Tibial nerve (tissue), 4 donors: ENCODE measurements around the gene MMEL1. TPM values are rescaled to one million over a fixed set of nuclear protein-coding genes. Genes with fewer than 3 reads are reported as not detected.

Experiments used
- DNase-seq, 2 donors: peaks; one replicate each; pipeline ENCODE4 v3.0.0-alpha.2; 2019; ENCODE audit warnings: low spot score in 2 of 2
- H3K27ac ChIP-seq, 4 donors: fragments of 200-600 bp; sonication (generic) in 3 of 4; one replicate each; pipeline ENCODE4 v1.5.1; 2017 to 2019; ENCODE audit warnings: mild to moderate bottlenecking in 1 of 4
- H3K27me3 ChIP-seq, 2 donors: fragments of 200-600 bp; sonication (generic) in 1 of 2; one replicate each; pipeline versions ENCODE4 v1.5.1 to v1.6.0; 2017 to 2019
- H3K36me3 ChIP-seq, 3 donors: fragments of 200-600 bp; sonication (generic); one replicate each; pipeline ENCODE4 v1.5.1; 2018 to 2019
- H3K4me1 ChIP-seq, 4 donors: fragments of 200-600 bp; sonication (generic) in 3 of 4; one replicate each; pipeline ENCODE4 v1.5.1; 2017 to 2019
- H3K4me3 ChIP-seq, 4 donors: fragments of 200-600 bp; sonication (generic) in 3 of 4; one replicate each; pipeline ENCODE4 v1.5.1; 2017 to 2019; ENCODE audit warnings: mild to moderate bottlenecking in 1 of 4, moderate library complexity in 1 of 4
- H3K9me3 ChIP-seq, 4 donors: fragments of 200-600 bp; sonication (generic) in 3 of 4; one replicate each; pipeline ENCODE4 v1.5.1; 2017 to 2019
- EP300 ChIP-seq, 2 donors: sonication (generic); formaldehyde crosslinking; IDR thresholded peaks; one replicate each; pipeline ENCODE4 v1.6.1; 2017; ENCODE audit warnings: antibody characterized with exemption in 2 of 2, mild to moderate bottlenecking in 1 of 2
- POLR2A ChIP-seq, 2 donors: fragments of 450-650 bp; IDR thresholded peaks; one replicate each; pipeline ENCODE4 v1.6.1; 2017; ENCODE audit warnings: antibody characterized with exemption in 2 of 2, mild to moderate bottlenecking in 2 of 2, moderate library complexity in 2 of 2
- WGBS, 2 donors: methylation state at CpG; one replicate each; pipeline ENCODE4 v1.1.5; 2018; 5-methylcytosine and 5-hydroxymethylcytosine counted together
- total RNA-seq, 4 donors: library from RNA; depleted of rRNA; stranded (reverse); fragments of >200 nt; gene quantifications; one replicate each; pipeline ENCODE4 v1.1.0, GENCODE V29; 2016
- TF ChIP-seq, protein P1 (sequence below), 5 experiments: fragments of 200-600 bp in 3 of 5; fragments of 450-650 bp in 2 of 5; sonication (generic) in 3 of 5; IDR thresholded peaks; one replicate each; pipeline ENCODE4 v1.5.1; 2016 to 2019; ENCODE audit warnings: antibody characterized with exemption in 5 of 5, mild to moderate bottlenecking in 3 of 5, moderate library complexity in 2 of 5

Gene MMEL1
- total RNA-seq, 4 donors from 2014 or later = 0.21 to 2.2 TPM; not detected in 2

DNA sequence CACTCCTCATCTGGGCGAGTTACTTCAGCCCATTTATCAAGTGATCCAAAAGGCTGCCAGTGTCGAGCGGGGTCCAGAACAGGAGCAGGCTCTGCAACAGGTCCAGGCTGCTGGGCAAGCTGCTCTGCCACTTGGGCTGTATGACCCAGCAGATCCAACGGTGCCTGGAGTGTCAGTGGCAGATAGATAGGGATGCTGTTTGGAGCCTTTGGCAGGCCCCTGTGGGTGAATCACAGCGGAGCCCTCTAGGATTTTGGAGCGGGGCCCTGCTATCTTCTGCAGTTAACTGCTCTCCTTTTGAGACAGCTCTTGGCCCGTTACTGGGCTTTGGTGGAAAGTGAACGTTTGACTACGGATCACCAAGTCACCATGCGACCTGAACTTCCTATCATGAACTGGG is 7.5 kb downstream of the MMEL1 start:
- no peak for TF ChIP-seq EP300 (IDR thresholded peaks at IDR 0.05)
- TF ChIP-seq, protein P1, sequence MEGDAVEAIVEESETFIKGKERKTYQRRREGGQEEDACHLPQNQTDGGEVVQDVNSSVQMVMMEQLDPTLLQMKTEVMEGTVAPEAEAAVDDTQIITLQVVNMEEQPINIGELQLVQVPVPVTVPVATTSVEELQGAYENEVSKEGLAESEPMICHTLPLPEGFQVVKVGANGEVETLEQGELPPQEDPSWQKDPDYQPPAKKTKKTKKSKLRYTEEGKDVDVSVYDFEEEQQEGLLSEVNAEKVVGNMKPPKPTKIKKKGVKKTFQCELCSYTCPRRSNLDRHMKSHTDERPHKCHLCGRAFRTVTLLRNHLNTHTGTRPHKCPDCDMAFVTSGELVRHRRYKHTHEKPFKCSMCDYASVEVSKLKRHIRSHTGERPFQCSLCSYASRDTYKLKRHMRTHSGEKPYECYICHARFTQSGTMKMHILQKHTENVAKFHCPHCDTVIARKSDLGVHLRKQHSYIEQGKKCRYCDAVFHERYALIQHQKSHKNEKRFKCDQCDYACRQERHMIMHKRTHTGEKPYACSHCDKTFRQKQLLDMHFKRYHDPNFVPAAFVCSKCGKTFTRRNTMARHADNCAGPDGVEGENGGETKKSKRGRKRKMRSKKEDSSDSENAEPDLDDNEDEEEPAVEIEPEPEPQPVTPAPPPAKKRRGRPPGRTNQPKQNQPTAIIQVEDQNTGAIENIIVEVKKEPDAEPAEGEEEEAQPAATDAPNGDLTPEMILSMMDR (IDR thresholded peaks at IDR 0.05) = no peak
- no peak for TF ChIP-seq POLR2A (IDR thresholded peaks at IDR 0.05)
- DNase-seq = no peak
- WGBS, 2 donors = 82 to 85% methylated on average over 10 of the region's 10 CpGs
- no peaks in the 10 kb centered on the region for H3K36me3 ChIP-seq
- no peak overlapping the region for H3K4me3 ChIP-seq
- H3K4me1 ChIP-seq = peaks cover 0 to 13% (median 0%) of the 10 kb centered on the region in 4 donors
- H3K9me3 ChIP-seq = no peaks in the 10 kb centered on the region
- no peak overlapping the region for H3K27ac ChIP-seq
- H3K27me3 ChIP-seq = peaks cover 0 to 81% of the 10 kb centered on the region in 2 donors

GRCh38 chr1:2624735-2625300 is 8.0 kb downstream of the MMEL1 start:
- Histone ChIP-seq H3K27me3 (peaks cover 0 to 78% of the 10 kb centered on the region in 2 donors), H3K36me3 (no peaks in the 10 kb centered on the region), H3K27ac (no peak overlapping the region), H3K9me3 (peaks cover 0 to 3% (median 0%) of the 10 kb centered on the region in 4 donors), H3K4me1 (peaks cover 0 to 13% (median 0%) of the 10 kb centered on the region in 4 donors), H3K4me3 (no peak overlapping the region)
- TF ChIP-seq POLR2A (IDR thresholded peaks at IDR 0.05) (no peak), EP300 (IDR thresholded peaks at IDR 0.05) (no peak)
- TF ChIP-seq, protein P1 (IDR thresholded peaks at IDR 0.05) = no peak
- DNase-seq = no peak
- WGBS, 2 donors = 79 to 81% methylated on average over 13 of the region's 13 CpGs

- peaks cover 0 to 7% (median 0%) of the 10 kb centered on the region in 4 donors for H3K4me1 ChIP-seq
- TF ChIP-seq POLR2A (IDR thresholded peaks at IDR 0.05) (no peak), EP300 (IDR thresholded peaks at IDR 0.05) (no peak)
- TF ChIP-seq, protein P1 (IDR thresholded peaks at IDR 0.05) = no peak
- 80 to 82% methylated on average over 11 to 12 of the region's 12 CpGs for WGBS, 2 donors
- H3K27ac ChIP-seq = no peak overlapping the region
- DNase-seq = no peak
- peaks cover 0 to 75% of the 10 kb centered on the region in 2 donors for H3K27me3 ChIP-seq
- no peaks in the 10 kb centered on the region for H3K36me3 ChIP-seq
- H3K4me3 ChIP-seq = no peak overlapping the region
- peaks cover 0 to 4% (median 0%) of the 10 kb centered on the region in 4 donors for H3K9me3 ChIP-seq
These were observed 9.1 kb downstream of the MMEL1 start for GRCh38 chr1:2623571-2624337.

GRCh38 chr1:2617971-2618470 is 14.8 kb downstream of the MMEL1 start:
- Histone ChIP-seq H3K27ac (no peak overlapping the region), H3K9me3 (peaks cover 0 to 43% (median 0%) of the 10 kb centered on the region in 4 donors), H3K4me3 (no peak overlapping the region), H3K4me1 (no peaks in the 10 kb centered on the region), H3K36me3 (no peaks in the 10 kb centered on the region), H3K27me3 (peaks cover 0 to 23% of the 10 kb centered on the region in 2 donors)
- TF ChIP-seq, protein P1 (IDR thresholded peaks at IDR 0.05) = no peak
- TF ChIP-seq EP300 (IDR thresholded peaks at IDR 0.05) = no peak
- WGBS, 2 donors = 0 to 11% methylated on average over 1 of the region's 1 CpG
- DNase-seq = no peak

DNA sequence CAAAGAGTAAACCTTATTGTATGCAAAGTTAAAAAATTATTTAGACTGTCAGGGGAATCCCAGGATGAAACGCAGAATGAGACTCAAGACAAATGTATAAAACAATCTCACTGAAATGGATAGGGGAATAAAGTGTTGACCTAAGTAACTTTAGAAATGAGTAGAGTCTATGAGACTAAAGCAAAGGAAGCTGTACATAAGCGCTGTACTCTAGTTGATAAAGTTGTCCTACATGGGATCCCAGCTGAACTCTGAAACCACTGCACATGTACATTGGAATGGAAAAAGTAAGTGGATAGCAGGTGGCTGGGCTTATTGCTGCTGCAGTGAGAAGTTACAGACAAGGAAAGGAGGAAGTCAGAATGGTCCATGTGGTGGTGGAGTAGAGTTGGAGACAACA is 18.7 kb downstream of the MMEL1 start:
- DNase-seq = no peak
- no peaks in the 10 kb centered on the region for H3K36me3 ChIP-seq
- peaks cover 0 to 14% (median 2%) of the 10 kb centered on the region in 4 donors for H3K4me1 ChIP-seq
- TF ChIP-seq, protein P1 (IDR thresholded peaks at IDR 0.05) = no peak
- TF ChIP-seq EP300 (IDR thresholded peaks at IDR 0.05) (no peak), POLR2A (IDR thresholded peaks at IDR 0.05) (no peak)
- no peak overlapping the region for H3K27ac ChIP-seq
- peaks cover 0 to 11% of the 10 kb centered on the region in 2 donors for H3K27me3 ChIP-seq
- WGBS, 2 donors = 84 to 86% methylated on average over 2 of the region's 2 CpGs
- peaks cover 0 to 42% (median 0%) of the 10 kb centered on the region in 4 donors for H3K9me3 ChIP-seq
- no peak overlapping the region for H3K4me3 ChIP-seq
